ENCODE data around the gene WAC.

Gene WAC

DNA sequence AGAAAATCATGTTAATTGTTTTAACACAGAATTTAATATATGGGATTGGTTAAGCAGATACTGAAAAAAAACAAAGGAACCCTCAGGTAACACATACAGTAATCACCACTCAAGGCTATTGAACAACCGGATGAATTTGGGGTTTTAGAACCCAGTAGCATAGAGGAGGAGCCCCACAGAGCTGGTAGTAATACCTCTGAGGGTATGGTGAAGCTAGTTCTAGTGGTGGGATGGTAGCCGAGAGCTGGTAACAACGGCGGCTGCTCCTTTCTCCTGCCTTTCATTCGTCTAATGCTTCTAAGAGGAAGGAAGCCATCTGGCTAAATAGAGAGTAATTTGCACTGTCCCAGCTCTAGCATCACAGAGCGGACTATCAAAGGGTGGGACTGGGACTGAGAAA is 52.2 kb downstream of the WAC start:
- no peak overlapping the region for H3K27ac ChIP-seq (ENCODE audit: low read depth, low read length, severe bottlenecking)
- H3K4me1 ChIP-seq (ENCODE audit: control insufficient read depth, insufficient read depth, low read length, poor library complexity, severe bottlenecking) = peaks cover 5% of the 10 kb centered on the region
- H3K36me3 ChIP-seq (ENCODE audit: control insufficient read depth, insufficient read depth, low read length) = peaks cover 82% of the 10 kb centered on the region
- no peak overlapping the region for H3K4me3 ChIP-seq (ENCODE audit: extremely low read depth, insufficient read depth, low read length, poor library complexity, severe bottlenecking)
- 86 to 92% methylated on average over 1 to 2 of the region's 6 CpGs for WGBS, 2 experiments (ENCODE audit: insufficient coverage in 2 of 2)
- H3K9me3 ChIP-seq (ENCODE audit: control insufficient read depth, low read length) = no peaks in the 10 kb centered on the region

DNA sequence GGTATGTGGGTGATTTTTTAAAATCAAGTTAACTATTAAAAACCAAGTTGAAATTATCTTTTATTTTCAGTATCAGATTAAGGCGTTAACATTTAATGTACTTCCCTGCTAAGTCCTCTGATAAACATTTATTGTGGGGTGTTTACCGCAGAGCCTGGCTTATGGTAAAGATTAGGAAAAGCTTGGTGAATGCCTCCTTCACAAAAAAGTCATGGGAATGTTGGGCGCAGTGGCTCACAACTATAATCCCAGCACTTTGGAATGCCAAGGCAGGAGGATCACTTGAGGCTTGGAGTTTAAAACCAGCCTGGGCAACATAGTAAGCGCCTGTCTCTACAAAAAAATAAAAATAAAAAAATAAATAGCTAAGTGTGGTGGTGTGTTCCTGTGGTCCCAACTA is 53.3 kb downstream of the WAC start:
- H3K27ac ChIP-seq (ENCODE audit: low read depth, low read length, severe bottlenecking) = no peak overlapping the region
- no peak overlapping the region for H3K4me3 ChIP-seq (ENCODE audit: extremely low read depth, insufficient read depth, low read length, poor library complexity, severe bottlenecking)
- H3K9me3 ChIP-seq (ENCODE audit: control insufficient read depth, low read length) = no peaks in the 10 kb centered on the region
- peaks cover 83% of the 10 kb centered on the region for H3K36me3 ChIP-seq (ENCODE audit: control insufficient read depth, insufficient read depth, low read length)
- H3K4me1 ChIP-seq (ENCODE audit: control insufficient read depth, insufficient read depth, low read length, poor library complexity, severe bottlenecking) = peaks cover 5% of the 10 kb centered on the region
- 100% methylated on average over 2 of the region's 4 CpGs; no CpG with 5 or more reads in 1 of the 2 experiments for WGBS, 2 experiments (ENCODE audit: insufficient coverage in 2 of 2)

DNA sequence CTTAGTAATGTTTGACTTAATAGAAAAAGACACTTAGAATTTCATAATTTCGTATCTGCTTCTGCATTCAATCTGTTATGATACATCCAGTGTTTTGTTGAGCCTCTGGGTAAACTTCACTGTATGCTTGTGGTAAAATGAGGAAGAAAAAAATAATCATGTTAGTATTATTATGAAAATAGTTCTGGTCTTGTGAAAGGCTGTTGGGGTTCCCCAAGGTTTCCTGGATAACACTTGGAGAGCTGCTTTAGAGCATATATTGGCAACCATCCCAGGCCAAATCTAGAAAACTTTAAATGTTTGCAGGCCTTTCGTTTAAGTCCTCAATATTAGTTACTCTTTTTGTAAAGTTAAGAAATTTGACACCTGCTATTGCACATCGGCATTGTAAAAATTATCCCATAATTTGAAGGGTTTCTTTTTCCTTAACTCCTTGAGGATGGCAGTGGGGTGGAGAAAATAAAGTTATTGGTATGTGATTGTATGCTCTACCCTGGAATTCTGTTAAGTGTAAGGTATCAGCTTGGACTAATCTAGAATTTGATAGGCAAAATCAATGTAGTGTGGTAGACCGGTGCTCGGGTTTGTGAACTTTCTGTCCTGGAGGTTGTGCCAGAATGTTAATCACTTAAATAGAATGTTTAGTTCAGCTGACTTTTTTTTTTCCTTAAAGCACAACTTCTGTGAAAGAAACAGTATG is 54.5 kb downstream of the WAC start:
- Histone ChIP-seq H3K4me3 (ENCODE audit: extremely low read depth, insufficient read depth, low read length, poor library complexity, severe bottlenecking) (no peak overlapping the region), H3K4me1 (ENCODE audit: control insufficient read depth, insufficient read depth, low read length, poor library complexity, severe bottlenecking) (peaks cover under 1% of the 10 kb centered on the region), H3K9me3 (ENCODE audit: control insufficient read depth, low read length) (no peaks in the 10 kb centered on the region), H3K27ac (ENCODE audit: low read depth, low read length, severe bottlenecking) (no peak overlapping the region), H3K36me3 (ENCODE audit: control insufficient read depth, insufficient read depth, low read length) (peaks cover 83% of the 10 kb centered on the region)
- 90 to 100% methylated on average over 1 to 3 of the region's 5 CpGs for WGBS, 2 experiments (ENCODE audit: insufficient coverage in 2 of 2)

DNA sequence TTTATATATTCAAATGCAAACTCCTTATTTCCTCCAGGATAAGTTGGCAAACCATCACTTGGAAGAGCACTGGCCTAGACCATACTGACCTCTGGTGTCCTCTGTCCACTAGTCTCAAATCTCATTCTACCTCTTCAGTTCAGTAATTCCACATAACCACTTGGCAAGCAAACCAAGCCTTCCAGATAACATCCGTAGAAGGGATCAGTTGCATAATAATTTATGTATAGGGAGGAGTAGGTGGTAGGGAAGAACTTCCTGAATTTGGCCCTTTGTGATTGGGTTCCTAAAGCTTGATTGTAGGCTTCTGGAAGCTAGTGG is 55.0 kb downstream of the WAC start:
- H3K4me3 ChIP-seq (ENCODE audit: extremely low read depth, insufficient read depth, low read length, poor library complexity, severe bottlenecking) = no peak overlapping the region
- no peaks in the 10 kb centered on the region for H3K9me3 ChIP-seq (ENCODE audit: control insufficient read depth, low read length)
- H3K36me3 ChIP-seq (ENCODE audit: control insufficient read depth, insufficient read depth, low read length) = peaks cover 86% of the 10 kb centered on the region
- WGBS, 2 experiments (ENCODE audit: insufficient coverage in 2 of 2) = no CpG with 5 or more reads among the region's 1 CpG
- H3K27ac ChIP-seq (ENCODE audit: low read depth, low read length, severe bottlenecking) = no peak overlapping the region
- no peaks in the 10 kb centered on the region for H3K4me1 ChIP-seq (ENCODE audit: control insufficient read depth, insufficient read depth, low read length, poor library complexity, severe bottlenecking)

DNA sequence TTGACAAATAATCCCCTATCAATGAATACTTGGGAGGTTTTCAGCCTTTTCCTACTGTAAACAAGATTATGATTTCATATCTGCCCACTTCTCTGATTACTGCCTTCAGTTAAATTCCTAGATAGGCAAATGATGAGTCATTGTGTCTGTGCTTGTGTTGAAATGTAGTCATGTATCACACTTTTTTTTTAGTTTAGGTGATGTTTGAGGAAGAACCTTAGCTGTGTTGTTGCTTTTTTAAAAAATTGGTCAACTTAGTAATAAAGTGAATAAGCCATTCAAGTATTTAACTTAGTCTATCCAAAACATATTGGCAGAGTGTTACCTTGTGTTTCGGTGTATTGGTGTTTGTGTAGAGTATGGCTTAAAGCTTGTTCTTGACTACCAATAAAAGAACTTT is 60.0 kb downstream of the WAC start:
- peaks cover 71% of the 10 kb centered on the region for H3K36me3 ChIP-seq (ENCODE audit: control insufficient read depth, insufficient read depth, low read length)

DNA sequence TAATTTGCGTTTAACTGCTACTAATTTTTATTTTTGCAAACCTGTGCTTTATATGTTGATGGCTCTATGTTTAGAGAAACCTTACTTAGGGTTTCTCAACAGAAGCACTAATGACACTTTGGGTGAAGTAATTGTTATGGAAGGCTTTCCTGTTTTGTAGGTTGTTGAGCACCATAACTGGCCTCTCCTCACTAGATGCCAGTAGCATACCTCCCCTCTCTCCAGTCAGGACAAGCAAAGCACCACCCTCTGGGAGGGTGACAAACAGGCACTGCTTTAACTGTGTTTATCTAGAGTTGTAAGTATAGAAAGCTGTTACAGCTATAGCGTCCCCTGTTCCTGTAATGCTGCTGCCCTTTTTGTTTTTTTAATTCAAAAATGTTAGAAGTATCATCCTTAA is 60.9 kb downstream of the WAC start:
- no peak overlapping the region for H3K27ac ChIP-seq (ENCODE audit: low read depth, low read length, severe bottlenecking)
- H3K4me3 ChIP-seq (ENCODE audit: extremely low read depth, insufficient read depth, low read length, poor library complexity, severe bottlenecking) = no peak overlapping the region
- H3K36me3 ChIP-seq (ENCODE audit: control insufficient read depth, insufficient read depth, low read length) = peaks cover 73% of the 10 kb centered on the region
- WGBS, 2 experiments (ENCODE audit: insufficient coverage in 2 of 2) = no CpG with 5 or more reads among the region's 2 CpGs
- H3K4me1 ChIP-seq (ENCODE audit: control insufficient read depth, insufficient read depth, low read length, poor library complexity, severe bottlenecking) = peaks cover 3% of the 10 kb centered on the region
- no peaks in the 10 kb centered on the region for H3K9me3 ChIP-seq (ENCODE audit: control insufficient read depth, low read length)

More for the DNA sequence above, 60.0 kb downstream of the WAC start:
- WGBS, 2 experiments (ENCODE audit: insufficient coverage in 2 of 2) = 88% methylated on average over 1 of the region's 1 CpG; no CpG with 5 or more reads in 1 of the 2 experiments
- H3K9me3 ChIP-seq (ENCODE audit: control insufficient read depth, low read length) = no peaks in the 10 kb centered on the region
- no peak overlapping the region for H3K4me3 ChIP-seq (ENCODE audit: extremely low read depth, insufficient read depth, low read length, poor library complexity, severe bottlenecking)
- peaks cover 3% of the 10 kb centered on the region for H3K4me1 ChIP-seq (ENCODE audit: control insufficient read depth, insufficient read depth, low read length, poor library complexity, severe bottlenecking)
- no peak overlapping the region for H3K27ac ChIP-seq (ENCODE audit: low read depth, low read length, severe bottlenecking)

DNA sequence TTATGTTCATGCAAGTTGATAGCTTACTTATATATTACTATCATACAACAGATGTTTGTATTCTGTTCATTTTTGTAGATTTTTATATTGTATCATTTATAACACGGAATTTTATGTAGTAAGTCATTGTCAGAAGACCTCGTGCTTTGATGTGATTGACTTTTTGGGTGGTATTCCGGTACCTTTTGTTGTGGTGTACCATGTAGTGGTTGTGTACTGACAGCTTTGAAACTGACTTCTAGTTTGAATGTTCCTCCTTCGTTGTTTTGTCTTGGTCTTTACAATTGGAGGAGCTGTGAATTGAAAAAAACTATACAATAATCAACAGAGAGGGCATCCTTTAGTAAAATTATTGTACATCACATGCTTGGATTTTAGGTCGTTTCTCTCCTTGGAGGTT is 61.5 kb downstream of the WAC start:
- WGBS, 2 experiments (ENCODE audit: insufficient coverage in 2 of 2) = 100% methylated on average over 1 to 2 of the region's 5 CpGs
- H3K27ac ChIP-seq (ENCODE audit: low read depth, low read length, severe bottlenecking) = no peak overlapping the region
- H3K4me3 ChIP-seq (ENCODE audit: extremely low read depth, insufficient read depth, low read length, poor library complexity, severe bottlenecking) = no peak overlapping the region
- H3K36me3 ChIP-seq (ENCODE audit: control insufficient read depth, insufficient read depth, low read length) = peaks cover 71% of the 10 kb centered on the region
- H3K9me3 ChIP-seq (ENCODE audit: control insufficient read depth, low read length) = no peaks in the 10 kb centered on the region
- H3K4me1 ChIP-seq (ENCODE audit: control insufficient read depth, insufficient read depth, low read length, poor library complexity, severe bottlenecking) = peaks cover 3% of the 10 kb centered on the region

DNA sequence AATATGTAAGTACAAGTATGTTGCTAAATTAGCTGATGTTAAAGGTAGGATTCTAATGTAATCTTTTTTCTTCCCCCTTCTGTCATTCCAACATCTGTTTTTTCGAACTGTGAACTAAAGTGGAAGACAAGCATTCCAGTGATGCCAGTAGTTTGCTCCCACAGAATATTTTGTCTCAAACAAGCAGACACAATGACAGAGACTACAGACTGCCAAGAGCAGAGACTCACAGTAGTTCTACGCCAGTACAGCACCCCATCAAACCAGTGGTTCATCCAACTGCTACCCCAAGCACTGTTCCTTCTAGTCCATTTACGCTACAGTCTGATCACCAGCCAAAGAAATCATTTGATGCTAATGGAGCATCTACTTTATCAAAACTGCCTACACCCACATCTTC is 62.7 kb downstream of the WAC start:
- 100% methylated on average over 1 to 2 of the region's 3 CpGs for WGBS, 2 experiments (ENCODE audit: insufficient coverage in 2 of 2)
- H3K9me3 ChIP-seq (ENCODE audit: control insufficient read depth, low read length) = no peaks in the 10 kb centered on the region
- H3K36me3 ChIP-seq (ENCODE audit: control insufficient read depth, insufficient read depth, low read length) = peaks cover 67% of the 10 kb centered on the region
- no peak overlapping the region for H3K27ac ChIP-seq (ENCODE audit: low read depth, low read length, severe bottlenecking)
- peaks cover 3% of the 10 kb centered on the region for H3K4me1 ChIP-seq (ENCODE audit: control insufficient read depth, insufficient read depth, low read length, poor library complexity, severe bottlenecking)
- H3K4me3 ChIP-seq (ENCODE audit: extremely low read depth, insufficient read depth, low read length, poor library complexity, severe bottlenecking) = no peak overlapping the region

DNA sequence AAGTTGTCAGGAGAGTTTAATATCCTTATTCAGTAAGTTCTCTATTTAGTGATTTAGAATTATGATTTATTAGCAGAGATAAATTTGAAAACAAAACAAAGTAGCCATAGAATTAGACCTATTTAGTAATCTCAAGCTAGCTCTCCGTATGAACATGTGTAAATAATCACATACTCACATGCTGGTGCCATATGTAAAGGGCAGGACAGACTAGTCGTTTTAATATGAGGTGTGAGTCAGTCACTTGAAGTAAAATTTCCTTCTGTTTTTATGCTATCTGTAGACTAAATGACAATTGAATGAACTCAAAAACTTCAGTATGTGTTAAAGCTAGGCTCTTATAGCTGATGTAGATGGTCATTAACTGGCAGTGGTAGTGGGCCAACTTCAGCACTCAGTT is 67.1 kb downstream of the WAC start:
- no peaks in the 10 kb centered on the region for H3K4me1 ChIP-seq (ENCODE audit: control insufficient read depth, insufficient read depth, low read length, poor library complexity, severe bottlenecking)
- no peak overlapping the region for H3K27ac ChIP-seq (ENCODE audit: low read depth, low read length, severe bottlenecking)
- no CpG with 5 or more reads among the region's 2 CpGs for WGBS, 2 experiments (ENCODE audit: insufficient coverage in 2 of 2)
- H3K36me3 ChIP-seq (ENCODE audit: control insufficient read depth, insufficient read depth, low read length) = peaks cover 68% of the 10 kb centered on the region
- no peak overlapping the region for H3K4me3 ChIP-seq (ENCODE audit: extremely low read depth, insufficient read depth, low read length, poor library complexity, severe bottlenecking)
- H3K9me3 ChIP-seq (ENCODE audit: control insufficient read depth, low read length) = no peaks in the 10 kb centered on the region

DNA sequence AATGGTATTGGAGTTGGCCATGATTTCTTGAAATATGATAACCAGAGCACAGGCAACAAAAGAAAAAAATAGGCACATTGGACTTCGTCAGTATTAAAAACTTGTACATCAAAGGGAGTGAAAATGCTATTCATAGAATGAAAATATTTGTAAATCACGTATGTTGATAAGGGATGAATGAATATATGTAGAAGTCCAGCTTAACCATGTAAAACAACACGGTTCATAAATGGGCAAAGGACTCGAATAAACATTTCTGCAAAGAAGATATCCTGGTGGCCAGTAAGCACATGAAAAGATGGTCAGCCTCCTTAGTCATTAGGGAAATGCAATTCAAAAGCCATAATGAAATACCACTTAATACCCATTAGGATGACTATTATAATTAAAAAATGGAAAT is 68.1 kb downstream of the WAC start:
- no peak overlapping the region for H3K27ac ChIP-seq (ENCODE audit: low read depth, low read length, severe bottlenecking)
- WGBS, 2 experiments (ENCODE audit: insufficient coverage in 2 of 2) = 75 to 81% methylated on average over 2 to 4 of the region's 4 CpGs
- no peaks in the 10 kb centered on the region for H3K4me1 ChIP-seq (ENCODE audit: control insufficient read depth, insufficient read depth, low read length, poor library complexity, severe bottlenecking)
- no peak overlapping the region for H3K4me3 ChIP-seq (ENCODE audit: extremely low read depth, insufficient read depth, low read length, poor library complexity, severe bottlenecking)
- H3K9me3 ChIP-seq (ENCODE audit: control insufficient read depth, low read length) = no peaks in the 10 kb centered on the region
- H3K36me3 ChIP-seq (ENCODE audit: control insufficient read depth, insufficient read depth, low read length) = peaks cover 73% of the 10 kb centered on the region

DNA sequence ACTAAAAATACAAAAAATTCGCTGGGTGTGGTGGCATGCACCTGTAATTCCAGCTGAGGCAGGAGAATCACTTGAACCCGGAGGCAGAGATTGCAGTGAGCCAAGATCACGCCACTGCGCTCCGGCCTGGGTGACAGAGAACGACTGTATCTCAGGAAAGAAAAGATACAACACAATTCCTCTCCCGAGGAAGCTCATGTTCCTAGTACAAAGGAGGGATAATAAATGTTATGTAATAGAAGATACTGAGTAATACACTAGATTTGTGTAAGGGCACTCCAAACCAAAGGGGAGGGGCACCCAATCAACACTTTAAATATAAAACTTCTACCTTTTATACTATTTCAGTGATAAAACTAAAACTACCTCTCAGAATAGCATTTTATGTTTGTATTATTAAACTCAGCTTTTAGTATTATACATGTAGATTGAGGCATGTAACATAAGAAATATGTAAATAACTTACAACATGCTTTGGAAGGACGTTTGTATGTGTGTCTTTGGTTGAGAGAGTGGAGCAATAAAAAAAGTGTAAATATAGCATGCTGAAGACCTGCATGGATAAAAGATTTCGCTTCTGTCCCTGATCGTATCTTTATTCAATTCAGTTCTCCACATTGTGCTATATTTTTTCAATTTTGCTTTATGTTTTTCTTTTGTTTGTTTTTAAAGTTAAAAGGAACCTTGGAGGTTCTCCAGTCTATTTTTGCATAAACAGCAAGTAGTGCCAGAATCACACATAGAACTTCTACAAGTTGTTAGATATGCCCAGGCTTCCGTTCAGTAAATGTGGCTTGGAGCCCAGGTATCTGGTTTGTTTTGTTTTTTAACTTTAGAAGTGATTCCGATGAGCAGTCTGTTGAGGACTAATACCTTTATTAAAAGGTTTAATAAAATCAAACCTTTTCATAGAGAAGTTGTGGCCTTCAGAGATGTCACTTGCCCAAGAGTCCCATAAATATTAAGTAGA is 71.9 kb downstream of the WAC start:
- Histone ChIP-seq H3K9me3 (ENCODE audit: control insufficient read depth, low read length) (no peaks in the 10 kb centered on the region), H3K27ac (ENCODE audit: low read depth, low read length, severe bottlenecking) (no peak overlapping the region), H3K36me3 (ENCODE audit: control insufficient read depth, insufficient read depth, low read length) (peaks cover 68% of the 10 kb centered on the region), H3K4me1 (ENCODE audit: control insufficient read depth, insufficient read depth, low read length, poor library complexity, severe bottlenecking) (no peaks in the 10 kb centered on the region), H3K4me3 (ENCODE audit: extremely low read depth, insufficient read depth, low read length, poor library complexity, severe bottlenecking) (no peak overlapping the region)
- 80% methylated on average over 4 to 5 of the region's 12 CpGs for WGBS, 2 experiments (ENCODE audit: insufficient coverage in 2 of 2)

Data from mesodermal cell (in vitro differentiated cells).